Progenitor cell of endocrine pancreas (in vitro differentiated cells): ENCODE measurements around the gene TMEM50B. TPM values are rescaled to one million over a fixed set of nuclear protein-coding genes. Genes with fewer than 3 reads are reported as not detected.

ENCODE experiments used
- DNase-seq: peaks from one replicate; pipeline ENCODE4 v3.0.0; 2021; ENCODE audit warnings: low spot score; ENCODE audit not compliant: unreplicated experiment
- H3K27ac Mint-ChIP-seq: 2 replicates; pipeline ENCODE4 v1.8.0; 2021; ENCODE audit warnings: mild to moderate bottlenecking, moderate library complexity, mixed read lengths
- H3K27me3 Mint-ChIP-seq: 2 replicates; pipeline ENCODE4 v1.8.0; 2021; ENCODE audit warnings: mixed read lengths
- H3K36me3 Mint-ChIP-seq: 2 replicates; pipeline ENCODE4 v1.8.0; 2022; ENCODE audit warnings: mixed read lengths; ENCODE audit not compliant: insufficient read depth
- H3K4me1 Mint-ChIP-seq: 2 replicates; pipeline ENCODE4 v1.8.0; 2021; ENCODE audit warnings: low read depth, mixed read lengths
- H3K4me3 Mint-ChIP-seq: 2 replicates; pipeline ENCODE4 v1.8.0; 2021; ENCODE audit warnings: low read depth, mild to moderate bottlenecking, moderate library complexity, mixed read lengths
- H3K9me3 Mint-ChIP-seq: 2 replicates; pipeline ENCODE4 v1.8.0; 2021; ENCODE audit warnings: low read depth, mixed read lengths
- CTCF ChIP-seq: fragments of 200-600 bp; sonication (generic); IDR thresholded peaks from one replicate; pipeline ENCODE4 v1.5.0; 2021; ENCODE audit warnings: antibody characterized with exemption, mild to moderate bottlenecking; ENCODE audit not compliant: unreplicated experiment
- total RNA-seq: library from RNA; stranded (reverse); gene quantifications from 2 replicates; pipeline ENCODE4 v1.2.1, GENCODE V29; 2021

The TMEM50B gene
- total RNA-seq, 1 donor from 2014 or later, result 39.4 TPM

- Mint-ChIP-seq H3K27ac (no peak overlapping the region), H3K9me3 (no peaks in the 10 kb centered on the region), H3K27me3 (no peaks in the 10 kb centered on the region), H3K4me3 (no peak overlapping the region), H3K4me1 (peaks cover 6% of the 10 kb centered on the region), H3K36me3 (peaks cover 4% of the 10 kb centered on the region)
- DNase-seq, result no peak
- no peak for TF ChIP-seq CTCF
These were observed 9.2 kb upstream of the TMEM50B start for GRCh38 chr21:33488936-33489335.

- TF ChIP-seq CTCF, result no peak
- DNase-seq, result no peak
- Mint-ChIP-seq H3K27me3 (no peaks in the 10 kb centered on the region), H3K4me3 (no peak overlapping the region), H3K27ac (no peak overlapping the region), H3K9me3 (no peaks in the 10 kb centered on the region), H3K36me3 (peaks cover 4% of the 10 kb centered on the region), H3K4me1 (peaks cover 6% of the 10 kb centered on the region)
These were observed 8.2 kb upstream of the TMEM50B start for GRCh38 chr21:33487996-33488395.

- peaks cover 7% of the 10 kb centered on the region for H3K4me1 Mint-ChIP-seq
- no peaks in the 10 kb centered on the region for H3K9me3 Mint-ChIP-seq
- no peaks in the 10 kb centered on the region for H3K36me3 Mint-ChIP-seq
- no peaks in the 10 kb centered on the region for H3K27me3 Mint-ChIP-seq
- no peak for TF ChIP-seq CTCF
- H3K4me3 Mint-ChIP-seq, result peak overlapping the region; percentile 91
- no peak for DNase-seq
- H3K27ac Mint-ChIP-seq, result no peak overlapping the region
These were observed 1.7 kb upstream of the TMEM50B start for GRCh38 chr21:33481314-33481943.

GRCh38 chr21:33480481-33481103 lies 818 bp upstream of the TMEM50B start:
- Mint-ChIP-seq H3K4me1 (peaks cover 7% of the 10 kb centered on the region), H3K4me3 (peak overlapping the region; percentile 91), H3K9me3 (no peaks in the 10 kb centered on the region), H3K27ac (peak overlapping the region; percentile 98), H3K27me3 (no peaks in the 10 kb centered on the region), H3K36me3 (no peaks in the 10 kb centered on the region)
- DNase-seq, result no peak
- TF ChIP-seq CTCF, result no peak

GRCh38 chr21:33478935-33479678 lies 667 bp downstream of the TMEM50B start:
- no peaks in the 10 kb centered on the region for H3K36me3 Mint-ChIP-seq
- peak; percentile 26 for DNase-seq
- peaks cover 7% of the 10 kb centered on the region for H3K4me1 Mint-ChIP-seq
- H3K4me3 Mint-ChIP-seq, result peak overlapping the region; percentile 83
- no peaks in the 10 kb centered on the region for H3K9me3 Mint-ChIP-seq
- H3K27me3 Mint-ChIP-seq, result no peaks in the 10 kb centered on the region
- H3K27ac Mint-ChIP-seq, result peak overlapping the region; percentile 95
- TF ChIP-seq CTCF, result no peak
